ENCODE measurements around the gene KCNQ4. TPM values are rescaled to one million over a fixed set of nuclear protein-coding genes. Genes with fewer than 3 reads are reported as not detected.

The KCNQ4 gene
- total RNA-seq, 1 donor: under 0.01 TPM

- no peak overlapping the region for H3K4me3 ChIP-seq (ENCODE audit: low read length)
- H3K9me3 ChIP-seq (ENCODE audit: low read depth, low read length): no peaks in the 10 kb centered on the region
- no peaks in the 10 kb centered on the region for H3K27me3 ChIP-seq (ENCODE audit: insufficient read depth, low read length)
- peaks cover 9% of the 10 kb centered on the region for H3K4me1 ChIP-seq (ENCODE audit: insufficient read depth, low read length)
Observed at GRCh38 chr1:40794048-40794447, 10.5 kb downstream of the KCNQ4 start.

- no peak overlapping the region for H3K4me3 ChIP-seq (ENCODE audit: low read length)
- no peaks in the 10 kb centered on the region for H3K27me3 ChIP-seq (ENCODE audit: insufficient read depth, low read length)
- peaks cover 9% of the 10 kb centered on the region for H3K4me1 ChIP-seq (ENCODE audit: insufficient read depth, low read length)
- no peaks in the 10 kb centered on the region for H3K9me3 ChIP-seq (ENCODE audit: low read depth, low read length)
Observed at GRCh38 chr1:40794974-40795715, 11.6 kb downstream of the KCNQ4 start.

- Histone ChIP-seq H3K4me3 (ENCODE audit: low read length) (no peak overlapping the region), H3K27me3 (ENCODE audit: insufficient read depth, low read length) (no peaks in the 10 kb centered on the region), H3K9me3 (ENCODE audit: low read depth, low read length) (no peaks in the 10 kb centered on the region), H3K4me1 (ENCODE audit: insufficient read depth, low read length) (peaks cover 9% of the 10 kb centered on the region)
Observed at GRCh38 chr1:40795811-40796586, 12.4 kb downstream of the KCNQ4 start.

- H3K4me3 ChIP-seq (ENCODE audit: low read length): no peak overlapping the region
- no peaks in the 10 kb centered on the region for H3K27me3 ChIP-seq (ENCODE audit: insufficient read depth, low read length)
- no peaks in the 10 kb centered on the region for H3K9me3 ChIP-seq (ENCODE audit: low read depth, low read length)
- peaks cover 19% of the 10 kb centered on the region for H3K4me1 ChIP-seq (ENCODE audit: insufficient read depth, low read length)
Observed at GRCh38 chr1:40796939-40797667, 13.5 kb downstream of the KCNQ4 start.

GRCh38 chr1:40797668-40798010 lies 14.1 kb downstream of the KCNQ4 start:
- no peaks in the 10 kb centered on the region for H3K9me3 ChIP-seq (ENCODE audit: low read depth, low read length)
- peaks cover 20% of the 10 kb centered on the region for H3K4me1 ChIP-seq (ENCODE audit: insufficient read depth, low read length)
- no peaks in the 10 kb centered on the region for H3K27me3 ChIP-seq (ENCODE audit: insufficient read depth, low read length)
- H3K4me3 ChIP-seq (ENCODE audit: low read length): no peak overlapping the region

GRCh38 chr1:40798366-40799281 lies 15.0 kb downstream of the KCNQ4 start:
- peaks cover 20% of the 10 kb centered on the region for H3K4me1 ChIP-seq (ENCODE audit: insufficient read depth, low read length)
- H3K4me3 ChIP-seq (ENCODE audit: low read length): no peak overlapping the region
- no peaks in the 10 kb centered on the region for H3K9me3 ChIP-seq (ENCODE audit: low read depth, low read length)
- no peaks in the 10 kb centered on the region for H3K27me3 ChIP-seq (ENCODE audit: insufficient read depth, low read length)

GRCh38 chr1:40799351-40799867 lies 15.8 kb downstream of the KCNQ4 start:
- Histone ChIP-seq H3K27me3 (ENCODE audit: insufficient read depth, low read length) (no peaks in the 10 kb centered on the region), H3K9me3 (ENCODE audit: low read depth, low read length) (no peaks in the 10 kb centered on the region), H3K4me3 (ENCODE audit: low read length) (no peak overlapping the region), H3K4me1 (ENCODE audit: insufficient read depth, low read length) (peaks cover 20% of the 10 kb centered on the region)

GRCh38 chr1:40801742-40802077 lies 18.1 kb downstream of the KCNQ4 start:
- H3K9me3 ChIP-seq (ENCODE audit: low read depth, low read length): no peaks in the 10 kb centered on the region
- no peaks in the 10 kb centered on the region for H3K27me3 ChIP-seq (ENCODE audit: insufficient read depth, low read length)
- peak overlapping the region; percentile 44 for H3K4me3 ChIP-seq (ENCODE audit: low read length)
- peaks cover 20% of the 10 kb centered on the region for H3K4me1 ChIP-seq (ENCODE audit: insufficient read depth, low read length)

- H3K9me3 ChIP-seq (ENCODE audit: low read depth, low read length): no peaks in the 10 kb centered on the region
- peak overlapping the region; percentile 44 for H3K4me3 ChIP-seq (ENCODE audit: low read length)
Observed at GRCh38 chr1:40802078-40802741, 18.6 kb downstream of the KCNQ4 start.

GRCh38 chr1:40802742-40803113 lies 19.1 kb downstream of the KCNQ4 start:
- H3K9me3 ChIP-seq (ENCODE audit: low read depth, low read length): no peaks in the 10 kb centered on the region
- H3K4me3 ChIP-seq (ENCODE audit: low read length): no peak overlapping the region
- no peaks in the 10 kb centered on the region for H3K27me3 ChIP-seq (ENCODE audit: insufficient read depth, low read length)
- H3K4me1 ChIP-seq (ENCODE audit: insufficient read depth, low read length): peaks cover 11% of the 10 kb centered on the region

More at GRCh38 chr1:40802078-40802741, 18.6 kb downstream of the KCNQ4 start:
- Histone ChIP-seq H3K4me1 (ENCODE audit: insufficient read depth, low read length) (peaks cover 16% of the 10 kb centered on the region), H3K27me3 (ENCODE audit: insufficient read depth, low read length) (no peaks in the 10 kb centered on the region)

- no peaks in the 10 kb centered on the region for H3K27me3 ChIP-seq (ENCODE audit: insufficient read depth, low read length)
- no peaks in the 10 kb centered on the region for H3K9me3 ChIP-seq (ENCODE audit: low read depth, low read length)
- H3K4me1 ChIP-seq (ENCODE audit: insufficient read depth, low read length): peaks cover 11% of the 10 kb centered on the region
- H3K4me3 ChIP-seq (ENCODE audit: low read length): no peak overlapping the region
Observed at GRCh38 chr1:40803447-40803846, 19.9 kb downstream of the KCNQ4 start.

- no peaks in the 10 kb centered on the region for H3K27me3 ChIP-seq (ENCODE audit: insufficient read depth, low read length)
- no peaks in the 10 kb centered on the region for H3K9me3 ChIP-seq (ENCODE audit: low read depth, low read length)
- no peak overlapping the region for H3K4me3 ChIP-seq (ENCODE audit: low read length)
- peaks cover 12% of the 10 kb centered on the region for H3K4me1 ChIP-seq (ENCODE audit: insufficient read depth, low read length)
Observed at GRCh38 chr1:40803902-40804301, 20.3 kb downstream of the KCNQ4 start.

- Histone ChIP-seq H3K4me3 (ENCODE audit: low read length) (no peak overlapping the region), H3K4me1 (ENCODE audit: insufficient read depth, low read length) (peaks cover 17% of the 10 kb centered on the region), H3K27me3 (ENCODE audit: insufficient read depth, low read length) (no peaks in the 10 kb centered on the region), H3K9me3 (ENCODE audit: low read depth, low read length) (no peaks in the 10 kb centered on the region)
Observed at GRCh38 chr1:40806240-40806639, 22.7 kb downstream of the KCNQ4 start.

Measured in mononuclear cell (primary cell).